ENCODE results near the gene ZNF433.
"Not testable (repeated sequence)": the region's sequence is repeated elsewhere in the genome, so short reads cannot be mapped to it uniquely, and the experiment has no call there.

Gene ZNF433

DNA sequence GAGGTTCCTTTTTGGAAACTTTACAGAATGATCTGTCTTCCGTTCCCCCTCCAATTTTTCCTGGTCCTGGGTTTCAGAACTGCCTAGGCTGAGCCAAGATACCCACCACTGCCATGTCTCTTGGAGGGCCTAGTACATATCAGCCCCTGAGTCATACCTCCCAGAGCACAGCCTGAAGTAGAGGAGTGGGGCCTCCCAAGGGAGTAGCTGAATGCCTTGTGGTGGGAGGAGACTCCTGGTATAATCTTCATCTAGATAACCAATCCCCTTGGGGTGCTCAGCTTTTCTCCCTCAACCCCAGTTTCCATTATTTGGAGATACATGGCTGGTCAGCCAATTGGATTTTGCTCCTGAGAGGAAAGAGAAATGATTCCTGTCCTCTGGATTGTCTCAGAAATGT lies 40.3 kb downstream of the ZNF433 start:
- no peak overlapping the region for H3K27ac ChIP-seq
- DNase-seq (ENCODE audit: low read depth, low spot score): no peak

DNA sequence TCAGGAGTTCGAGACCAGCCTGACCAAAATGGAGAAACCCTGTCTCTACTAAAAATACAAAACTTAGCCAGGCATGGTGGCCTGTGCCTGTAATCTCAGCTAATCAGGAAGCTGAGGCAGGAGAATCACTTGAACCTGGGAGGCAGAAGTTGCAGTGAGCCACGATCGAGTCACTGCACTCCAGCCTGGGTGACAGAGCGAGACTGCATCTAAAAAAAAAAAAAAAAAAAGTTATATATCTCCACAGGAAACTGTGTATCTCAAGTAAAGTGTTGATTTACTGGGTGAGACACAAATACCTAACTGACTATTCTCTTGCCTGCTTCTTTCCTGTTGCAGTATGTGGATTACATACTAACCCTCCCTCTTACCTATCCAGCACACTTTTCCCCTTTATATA lies 43.6 kb downstream of the ZNF433 start:
- H3K27ac ChIP-seq: peak overlapping the region; percentile 40
- not testable (repeated sequence) for DNase-seq (ENCODE audit: low read depth, low spot score)

DNA sequence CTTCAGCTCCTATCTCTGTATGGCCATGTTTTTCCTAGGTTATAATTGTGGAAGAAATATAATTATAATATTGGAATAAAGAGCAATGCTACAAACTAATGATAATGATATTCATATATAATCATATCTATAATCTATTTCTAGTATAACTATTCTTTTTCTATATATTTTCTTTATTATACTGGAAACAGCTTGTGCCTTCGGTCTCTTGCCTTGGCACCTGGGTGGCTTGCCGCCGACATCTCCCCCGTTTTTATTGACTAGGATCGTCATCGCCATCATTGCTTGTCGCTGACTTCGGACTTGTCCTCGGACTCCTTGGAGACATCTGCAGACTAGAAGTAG lies 46.4 kb downstream of the ZNF433 start:
- DNase-seq (ENCODE audit: low read depth, low spot score): no peak
- H3K27ac ChIP-seq: peak overlapping the region; percentile 59

DNA sequence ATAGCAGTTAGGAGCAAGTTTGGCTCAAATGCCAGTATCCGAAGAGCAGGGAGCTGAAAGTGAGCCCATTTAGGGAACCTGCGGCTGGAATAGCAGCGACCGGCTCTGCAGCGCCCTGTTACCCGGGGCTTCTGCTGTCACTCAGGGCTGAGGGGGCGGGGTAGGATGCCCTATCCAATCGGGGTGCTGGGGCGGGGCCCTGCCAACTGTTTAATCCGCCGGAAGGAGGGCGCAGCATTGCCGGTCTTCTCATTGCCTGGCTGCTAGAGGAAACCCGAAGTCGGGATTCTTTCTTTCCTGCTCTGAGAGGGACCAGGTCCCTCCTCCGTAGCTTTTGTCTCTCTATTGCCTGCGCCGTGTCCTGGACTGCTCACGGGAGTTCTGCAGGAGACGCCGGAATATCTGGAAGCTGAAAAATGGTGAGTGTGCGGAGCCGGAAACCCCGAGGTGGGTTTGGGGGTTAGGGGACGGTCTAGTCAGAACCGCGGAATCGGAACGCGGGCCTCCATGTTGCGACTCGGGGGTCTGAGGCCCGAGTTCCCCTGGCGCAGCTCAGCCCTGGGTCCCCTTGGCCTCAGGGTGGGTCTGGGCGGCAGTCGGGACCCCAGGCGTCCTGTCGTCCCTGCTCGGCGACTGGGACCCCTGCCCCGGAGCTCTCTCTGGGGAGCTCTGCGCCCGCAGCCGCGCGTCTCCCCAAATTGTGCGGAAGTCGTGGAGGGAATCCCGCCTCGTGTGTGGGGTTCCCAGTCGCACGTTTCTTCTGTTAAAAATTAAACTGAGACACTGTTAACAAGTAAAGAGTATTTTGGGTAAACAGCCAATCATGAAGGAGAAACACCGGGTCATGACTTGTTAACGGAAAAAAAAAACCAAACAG lies 47.8 kb downstream of the ZNF433 start:
- peak; percentile 79 for DNase-seq (ENCODE audit: low read depth, low spot score)
- peak overlapping the region; percentile 59 for H3K27ac ChIP-seq

DNA sequence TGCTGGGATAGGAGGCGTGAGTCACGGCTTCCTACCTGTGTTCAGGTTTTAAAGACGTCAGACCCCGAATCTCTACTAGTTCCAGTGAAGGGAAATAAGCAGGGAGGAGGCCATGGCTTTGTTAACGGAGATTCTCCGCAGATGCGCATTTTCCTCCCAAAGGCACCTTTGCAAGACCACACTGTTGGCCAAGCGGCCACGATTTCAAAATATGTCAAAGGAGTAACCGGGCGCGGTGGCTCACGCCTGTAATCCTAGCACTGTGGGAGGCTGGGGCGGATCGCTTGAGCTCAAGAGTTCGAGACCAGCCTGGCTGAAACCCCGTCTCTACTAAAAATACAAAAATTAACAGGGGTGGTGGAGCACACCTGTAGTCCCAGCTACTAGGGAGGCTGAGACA lies 48.7 kb downstream of the ZNF433 start:
- no peak for DNase-seq (ENCODE audit: low read depth, low spot score)
- H3K27ac ChIP-seq: no peak overlapping the region

DNA sequence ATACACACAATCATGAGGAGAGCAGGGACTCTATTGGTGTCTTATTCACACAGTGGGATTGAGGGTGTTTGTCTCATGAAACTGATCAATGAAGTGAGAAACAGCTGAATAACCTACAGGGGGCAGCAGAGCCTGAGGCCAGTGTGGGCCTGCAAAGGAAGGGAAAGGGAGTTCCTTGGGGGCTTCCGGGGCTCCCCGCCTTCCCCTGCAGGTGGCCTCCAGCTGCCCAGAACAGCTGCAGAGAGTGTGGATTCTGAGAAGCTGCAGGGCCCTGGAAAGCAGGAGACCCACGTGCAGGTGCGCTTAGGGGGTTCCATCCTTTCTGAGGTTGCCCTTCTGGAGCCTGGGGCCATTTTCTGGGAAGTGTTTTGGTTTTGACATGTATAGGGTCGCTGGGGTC lies 50.5 kb downstream of the ZNF433 start:
- H3K27ac ChIP-seq: no peak overlapping the region
- no peak for DNase-seq (ENCODE audit: low read depth, low spot score)

DNA sequence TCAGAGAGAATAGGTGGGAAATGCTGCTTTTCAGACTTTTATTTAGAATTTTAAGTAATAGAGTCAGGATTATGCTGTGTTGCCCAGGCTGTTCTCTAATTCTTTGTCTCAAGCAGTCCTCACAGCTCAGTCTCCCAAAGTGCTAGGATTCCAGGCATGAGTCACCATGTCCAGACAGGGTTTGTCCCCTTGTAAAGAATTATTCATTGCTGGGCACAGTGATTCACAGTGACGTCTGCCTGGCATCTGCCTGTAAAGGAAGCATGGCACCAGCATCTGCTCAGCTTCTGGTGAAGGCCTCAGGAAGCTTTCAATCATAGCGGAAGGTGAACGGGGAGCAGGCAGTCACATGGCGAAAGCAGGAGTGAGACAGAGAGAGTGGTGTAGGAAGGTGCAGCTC lies 53.0 kb downstream of the ZNF433 start:
- peak overlapping the region; percentile 43 for H3K27ac ChIP-seq
- DNase-seq (ENCODE audit: low read depth, low spot score): no peak

DNA sequence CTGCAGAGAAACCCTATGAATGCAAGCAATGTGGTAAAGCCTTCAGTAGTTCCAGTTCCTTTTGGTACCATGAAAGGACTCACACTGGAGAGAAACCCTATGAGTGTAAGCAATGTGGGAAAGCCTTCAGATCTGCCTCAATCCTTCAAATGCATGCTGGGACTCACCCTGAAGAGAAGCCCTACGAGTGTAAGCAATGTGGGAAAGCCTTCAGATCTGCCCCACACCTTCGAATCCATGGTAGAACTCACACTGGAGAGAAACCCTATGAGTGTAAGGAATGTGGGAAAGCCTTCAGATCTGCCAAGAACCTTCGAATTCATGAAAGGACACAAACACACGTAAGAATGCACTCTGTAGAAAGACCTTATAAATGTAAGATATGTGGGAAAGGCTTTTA lies 56.0 kb downstream of the ZNF433 start:
- no peak overlapping the region for H3K27ac ChIP-seq
- no peak for DNase-seq (ENCODE audit: low read depth, low spot score)

DNA sequence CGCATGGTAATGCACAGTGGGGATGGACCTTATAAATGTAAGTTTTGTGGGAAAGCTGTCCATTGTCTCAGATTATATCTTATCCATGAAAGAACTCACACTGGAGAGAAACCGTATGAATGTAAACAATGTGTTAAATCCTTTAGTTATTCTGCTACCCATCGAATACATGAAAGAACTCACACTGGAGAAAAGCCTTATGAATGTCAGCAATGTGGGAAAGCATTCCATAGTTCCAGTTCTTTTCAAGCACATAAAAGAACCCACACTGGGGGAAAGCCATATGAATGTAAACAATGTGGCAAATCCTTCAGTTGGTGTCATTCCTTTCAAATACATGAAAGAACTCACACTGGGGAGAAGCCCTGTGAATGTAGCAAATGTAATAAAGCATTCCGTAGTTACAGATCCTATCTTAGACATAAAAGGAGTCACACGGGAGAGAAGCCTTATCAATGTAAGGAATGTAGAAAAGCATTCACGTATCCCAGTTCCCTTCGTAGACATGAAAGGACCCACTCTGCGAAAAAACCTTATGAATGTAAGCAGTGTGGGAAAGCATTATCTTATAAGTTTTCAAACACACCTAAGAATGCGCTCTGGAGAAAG lies 56.9 kb downstream of the ZNF433 start:
- DNase-seq (ENCODE audit: low read depth, low spot score): no peak
- H3K27ac ChIP-seq: no peak overlapping the region

DNA sequence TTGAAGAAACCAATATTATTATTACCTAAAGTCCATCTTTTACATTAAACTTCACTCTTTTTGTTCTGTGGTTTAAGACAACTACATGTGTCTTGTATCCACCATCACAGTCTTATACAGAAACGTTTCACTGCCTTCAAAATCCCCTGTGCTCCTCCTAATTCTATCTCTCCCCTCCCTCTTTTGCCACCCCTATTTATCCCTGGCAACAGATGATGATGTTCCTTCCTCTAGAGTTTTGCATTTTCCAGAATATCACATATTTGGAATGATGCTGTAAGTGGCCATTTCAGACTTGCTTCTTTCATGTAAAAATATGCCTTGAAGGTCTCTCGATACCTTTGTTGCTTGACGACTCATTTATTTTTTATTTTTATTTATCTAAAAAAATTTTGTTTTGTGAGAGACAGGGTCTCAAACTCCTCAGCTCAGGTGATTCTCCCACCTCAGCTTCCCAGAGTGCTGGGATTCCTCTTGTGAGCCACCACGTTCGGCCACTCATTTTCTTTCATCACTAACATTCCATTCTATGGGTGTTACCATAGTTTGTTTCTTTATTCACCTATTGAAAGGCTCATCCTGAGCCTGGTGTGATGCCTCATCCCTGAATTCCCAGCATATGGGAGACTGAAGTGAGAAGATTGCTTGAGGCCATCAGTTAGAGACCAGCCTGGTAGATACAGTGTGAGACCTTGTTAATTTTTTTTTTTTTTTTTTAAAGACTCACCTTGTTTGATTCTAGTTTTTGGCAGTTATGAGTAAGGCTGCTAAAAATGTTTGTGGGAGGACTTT lies 62.3 kb downstream of the ZNF433 start:
- no peak overlapping the region for H3K27ac ChIP-seq
- no peak for DNase-seq (ENCODE audit: low read depth, low spot score)

DNA sequence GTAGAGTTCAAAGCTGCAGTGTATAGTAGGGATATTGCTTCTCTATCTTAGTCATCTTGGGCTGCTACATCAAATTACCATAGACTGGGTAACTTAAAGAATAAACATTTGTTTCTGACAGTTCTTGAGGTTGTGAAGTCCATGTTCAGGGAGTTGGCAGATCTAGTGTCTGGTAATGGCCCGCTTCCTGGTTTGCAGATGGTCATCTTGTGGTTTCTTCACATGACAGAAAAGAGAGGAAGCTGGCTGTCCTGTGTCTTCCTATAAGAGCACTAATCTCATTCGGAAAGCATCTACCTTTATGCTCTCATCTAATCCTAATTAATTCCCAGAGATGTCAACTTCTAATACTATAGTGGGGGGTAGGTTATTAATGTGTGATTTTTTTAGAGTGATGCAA lies 64.4 kb downstream of the ZNF433 start:
- DNase-seq (ENCODE audit: low read depth, low spot score): no peak
- no peak overlapping the region for H3K27ac ChIP-seq

DNA sequence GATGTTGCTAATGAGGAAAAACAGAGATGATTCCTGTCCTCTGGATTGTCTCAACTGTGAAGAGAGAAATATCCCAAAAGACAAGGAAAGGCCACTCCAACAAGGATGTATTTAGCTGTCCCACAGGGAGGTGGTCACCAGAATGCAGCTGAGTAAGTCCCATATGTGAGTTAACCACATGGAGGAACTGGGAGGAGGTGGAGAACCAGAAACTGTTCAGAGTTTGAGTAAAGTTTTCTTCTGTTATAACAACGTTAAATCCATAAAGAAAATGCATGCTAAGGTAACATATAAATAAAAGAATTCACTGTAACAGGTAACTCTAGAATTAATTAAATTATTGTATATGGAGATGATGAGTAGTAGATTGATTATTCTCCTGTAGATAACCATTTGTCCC lies 65.3 kb downstream of the ZNF433 start:
- no peak overlapping the region for H3K27ac ChIP-seq
- no peak for DNase-seq (ENCODE audit: low read depth, low spot score)

DNA sequence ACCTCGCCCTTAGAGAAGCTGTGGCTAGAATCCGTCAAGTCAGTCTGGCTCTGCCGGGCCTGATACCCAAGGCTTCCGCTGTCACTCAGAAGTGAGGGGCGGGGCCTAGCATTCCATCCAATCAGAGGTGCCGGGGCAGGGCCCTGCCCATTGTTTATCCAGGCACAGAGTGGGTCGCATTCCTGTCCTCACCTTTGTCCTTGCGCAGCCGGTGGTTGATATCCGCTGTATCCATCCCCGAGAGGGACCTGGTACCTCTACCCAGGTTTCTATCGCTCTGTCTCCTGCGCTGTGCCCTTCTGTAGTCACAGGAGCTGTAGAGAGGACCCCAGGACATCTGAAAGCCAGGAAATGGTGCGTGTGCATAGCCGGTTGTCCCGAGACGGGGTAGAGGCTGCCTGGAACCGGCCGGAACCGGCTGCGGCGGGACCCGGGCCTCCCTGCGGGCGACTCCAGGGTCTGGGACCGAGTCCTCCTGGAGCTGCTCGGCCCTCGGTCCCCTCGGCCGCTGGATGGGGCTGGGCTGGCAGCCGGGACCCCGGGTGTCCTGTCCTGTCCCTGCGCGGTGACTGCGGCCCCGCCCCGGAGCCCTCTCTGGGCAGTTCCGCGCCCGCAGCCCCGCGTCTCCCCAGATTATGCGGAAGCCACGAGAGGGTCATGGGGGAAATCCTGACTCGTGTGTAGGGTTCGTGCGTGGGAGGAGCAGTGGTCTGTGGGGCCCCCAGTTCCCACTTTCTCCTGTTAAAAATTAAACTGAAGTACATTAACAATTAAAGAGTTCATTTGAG lies 70.4 kb downstream of the ZNF433 start, which contains the start of gene ZNF763:
ZNF763 (plus strand) TSS at position 183 of the 788 bp plus-strand sequence; CDS start at position 352, 169 bp downstream.
- DNase-seq (ENCODE audit: low read depth, low spot score): no peak

More for the DNA sequence above, 70.4 kb downstream of the ZNF433 start, which contains the start of gene ZNF763:
- H3K27ac ChIP-seq: peak within 1 kb of the TSS; percentile 61

All from epithelial cell of prostate (primary cell).